Adrenal gland (tissue), 5 donors: ENCODE measurements around the gene FAT1.

ENCODE experiments used
- POLR2A ChIP-seq, 2 donors: fragments of 450-650 bp; IDR thresholded peaks; one replicate each; pipeline ENCODE4 v1.6.1; 2017; ENCODE audit warnings: antibody characterized with exemption in 2 of 2, mild to moderate bottlenecking in 2 of 2, moderate library complexity in 1 of 2
- TF ChIP-seq, protein P1 (sequence below), 6 experiments: fragments of 450-650 bp in 4 of 6; fragments of 200-600 bp in 2 of 6; sonication (generic) in 1 of 6; IDR thresholded peaks; 1 replicate in 5 of 6; 2 replicates in 1 of 6; pipeline versions ENCODE4 v1.5.1 to v1.8.0; 2016 to 2021; ENCODE audit warnings: antibody characterized with exemption in 6 of 6, mild to moderate bottlenecking in 2 of 6, moderate library complexity in 1 of 6
- donor health status: DM: no; HTN: no; CAD: no.

DNA sequence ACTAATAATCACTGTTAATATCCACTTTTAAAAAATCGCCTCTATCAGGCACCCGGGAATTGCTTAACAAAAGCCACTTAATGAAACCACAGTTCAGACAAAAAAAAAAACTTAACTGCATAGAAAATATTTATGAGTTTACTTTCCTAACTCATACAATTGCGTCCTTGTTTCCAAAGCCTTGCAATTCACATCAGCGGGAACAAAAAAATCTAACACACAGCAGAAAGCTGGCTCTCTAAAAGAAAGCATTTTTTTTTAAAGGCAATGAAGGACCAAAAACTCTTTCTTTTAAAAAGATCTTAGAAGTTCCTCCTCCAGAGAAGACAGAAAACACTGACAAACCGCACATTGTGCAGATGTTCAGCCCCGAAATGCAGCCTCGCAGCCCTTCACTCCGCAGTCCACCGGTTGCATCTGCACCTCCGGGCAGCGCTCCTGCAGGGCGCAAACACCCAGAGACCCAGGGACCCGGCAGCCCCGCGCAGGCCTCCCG is 812 bp downstream of the FAT1 start:
- no peak for TF ChIP-seq POLR2A (IDR thresholded peaks at IDR 0.05)
- TF ChIP-seq, protein P1, sequence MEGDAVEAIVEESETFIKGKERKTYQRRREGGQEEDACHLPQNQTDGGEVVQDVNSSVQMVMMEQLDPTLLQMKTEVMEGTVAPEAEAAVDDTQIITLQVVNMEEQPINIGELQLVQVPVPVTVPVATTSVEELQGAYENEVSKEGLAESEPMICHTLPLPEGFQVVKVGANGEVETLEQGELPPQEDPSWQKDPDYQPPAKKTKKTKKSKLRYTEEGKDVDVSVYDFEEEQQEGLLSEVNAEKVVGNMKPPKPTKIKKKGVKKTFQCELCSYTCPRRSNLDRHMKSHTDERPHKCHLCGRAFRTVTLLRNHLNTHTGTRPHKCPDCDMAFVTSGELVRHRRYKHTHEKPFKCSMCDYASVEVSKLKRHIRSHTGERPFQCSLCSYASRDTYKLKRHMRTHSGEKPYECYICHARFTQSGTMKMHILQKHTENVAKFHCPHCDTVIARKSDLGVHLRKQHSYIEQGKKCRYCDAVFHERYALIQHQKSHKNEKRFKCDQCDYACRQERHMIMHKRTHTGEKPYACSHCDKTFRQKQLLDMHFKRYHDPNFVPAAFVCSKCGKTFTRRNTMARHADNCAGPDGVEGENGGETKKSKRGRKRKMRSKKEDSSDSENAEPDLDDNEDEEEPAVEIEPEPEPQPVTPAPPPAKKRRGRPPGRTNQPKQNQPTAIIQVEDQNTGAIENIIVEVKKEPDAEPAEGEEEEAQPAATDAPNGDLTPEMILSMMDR (IDR thresholded peaks at IDR 0.05) = no peak
